Stimulated activated naive CD8-positive, alpha-beta T cell treated with anti-CD3 and anti-CD28 coated beads, Interleukin-15, Interleukin-2, amounts not matched to agents 100 ng/mL and 50 ng/mL, for 24 hours (primary cell): ENCODE results near the gene CDH13.

ENCODE experiments used
- H3K27ac Mint-ChIP-seq: one replicate; pipeline ENCODE4 v1.8.0; 2021; ENCODE audit warnings: mild to moderate bottlenecking, mixed read lengths
- H3K27me3 Mint-ChIP-seq: one replicate; pipeline ENCODE4 v1.8.0; 2021; ENCODE audit warnings: mixed read lengths
- H3K36me3 Mint-ChIP-seq: one replicate; pipeline ENCODE4 v1.8.0; 2021; ENCODE audit warnings: low read depth, mixed read lengths
- H3K4me1 Mint-ChIP-seq: one replicate; pipeline ENCODE4 v1.8.0; 2021; ENCODE audit warnings: low read depth, mixed read lengths
- H3K4me3 Mint-ChIP-seq: one replicate; pipeline ENCODE4 v1.8.0; 2021; ENCODE audit warnings: mild to moderate bottlenecking, mixed read lengths
- H3K9me3 Mint-ChIP-seq: one replicate; pipeline ENCODE4 v1.8.0; 2021; ENCODE audit warnings: mixed read lengths

CDH13 gene

GRCh38 chr16:82626791-82627261, at the start of gene CDH13:
Gene CDH13, plus strand, starts transcription at chr16:82626969.
- no peak within 1 kb of the TSS for H3K4me3 Mint-ChIP-seq
- H3K36me3 Mint-ChIP-seq: no peaks in the 10 kb centered on the region
- H3K4me1 Mint-ChIP-seq: no peaks in the 10 kb centered on the region

GRCh38 chr16:82580298-82580890, 46.4 kb upstream of the CDH13 start:
- no peaks in the 10 kb centered on the region for H3K27me3 Mint-ChIP-seq
- no peaks in the 10 kb centered on the region for H3K9me3 Mint-ChIP-seq
- no peak overlapping the region for H3K4me3 Mint-ChIP-seq

More at GRCh38 chr16:82626791-82627261, at the start of gene CDH13:
- Mint-ChIP-seq H3K9me3 (no peaks in the 10 kb centered on the region), H3K27me3 (peaks cover 67% of the 10 kb centered on the region), H3K27ac (no peak within 1 kb of the TSS)

GRCh38 chr16:82582975-82583374, 43.8 kb upstream of the CDH13 start:
- Mint-ChIP-seq H3K4me1 (no peaks in the 10 kb centered on the region), H3K27me3 (no peaks in the 10 kb centered on the region)

More at GRCh38 chr16:82580298-82580890, 46.4 kb upstream of the CDH13 start:
- Mint-ChIP-seq H3K27ac (no peak overlapping the region), H3K4me1 (no peaks in the 10 kb centered on the region), H3K36me3 (no peaks in the 10 kb centered on the region)

GRCh38 chr16:82583422-82583821, 43.3 kb upstream of the CDH13 start:
- no peaks in the 10 kb centered on the region for H3K27me3 Mint-ChIP-seq
- no peak overlapping the region for H3K27ac Mint-ChIP-seq
- no peaks in the 10 kb centered on the region for H3K4me1 Mint-ChIP-seq
- no peak overlapping the region for H3K4me3 Mint-ChIP-seq
- H3K9me3 Mint-ChIP-seq: no peaks in the 10 kb centered on the region
- no peaks in the 10 kb centered on the region for H3K36me3 Mint-ChIP-seq

More at GRCh38 chr16:82582975-82583374, 43.8 kb upstream of the CDH13 start:
- H3K4me3 Mint-ChIP-seq: no peak overlapping the region
- no peak overlapping the region for H3K27ac Mint-ChIP-seq
- H3K36me3 Mint-ChIP-seq: no peaks in the 10 kb centered on the region
- no peaks in the 10 kb centered on the region for H3K9me3 Mint-ChIP-seq

GRCh38 chr16:82584553-82585152, 42.1 kb upstream of the CDH13 start:
- H3K9me3 Mint-ChIP-seq: no peaks in the 10 kb centered on the region
- H3K4me3 Mint-ChIP-seq: no peak overlapping the region
- no peaks in the 10 kb centered on the region for H3K4me1 Mint-ChIP-seq
- H3K27ac Mint-ChIP-seq: no peak overlapping the region
- H3K27me3 Mint-ChIP-seq: no peaks in the 10 kb centered on the region
- no peaks in the 10 kb centered on the region for H3K36me3 Mint-ChIP-seq

- Mint-ChIP-seq H3K36me3 (no peaks in the 10 kb centered on the region), H3K27me3 (no peaks in the 10 kb centered on the region), H3K4me3 (no peak overlapping the region), H3K9me3 (no peaks in the 10 kb centered on the region), H3K27ac (no peak overlapping the region), H3K4me1 (no peaks in the 10 kb centered on the region)
Observed at GRCh38 chr16:82585675-82586074, 41.1 kb upstream of the CDH13 start.

- H3K4me3 Mint-ChIP-seq: no peak overlapping the region
- no peaks in the 10 kb centered on the region for H3K4me1 Mint-ChIP-seq
- H3K27me3 Mint-ChIP-seq: no peaks in the 10 kb centered on the region
- H3K27ac Mint-ChIP-seq: no peak overlapping the region
- H3K9me3 Mint-ChIP-seq: no peaks in the 10 kb centered on the region
- no peaks in the 10 kb centered on the region for H3K36me3 Mint-ChIP-seq
Observed at GRCh38 chr16:82586130-82586529, 40.6 kb upstream of the CDH13 start.

GRCh38 chr16:82587289-82587688, 39.5 kb upstream of the CDH13 start:
- no peaks in the 10 kb centered on the region for H3K27me3 Mint-ChIP-seq
- no peak overlapping the region for H3K4me3 Mint-ChIP-seq
- no peaks in the 10 kb centered on the region for H3K36me3 Mint-ChIP-seq
- H3K4me1 Mint-ChIP-seq: no peaks in the 10 kb centered on the region
- no peak overlapping the region for H3K27ac Mint-ChIP-seq
- H3K9me3 Mint-ChIP-seq: no peaks in the 10 kb centered on the region

GRCh38 chr16:82589407-82589806, 37.4 kb upstream of the CDH13 start:
- Mint-ChIP-seq H3K9me3 (no peaks in the 10 kb centered on the region), H3K36me3 (no peaks in the 10 kb centered on the region), H3K4me1 (no peaks in the 10 kb centered on the region), H3K27me3 (no peaks in the 10 kb centered on the region), H3K27ac (no peak overlapping the region), H3K4me3 (no peak overlapping the region)

- H3K36me3 Mint-ChIP-seq: no peaks in the 10 kb centered on the region
- no peak overlapping the region for H3K4me3 Mint-ChIP-seq
- no peak overlapping the region for H3K27ac Mint-ChIP-seq
- H3K9me3 Mint-ChIP-seq: peaks cover 6% of the 10 kb centered on the region
- H3K27me3 Mint-ChIP-seq: peaks cover 5% of the 10 kb centered on the region
- H3K4me1 Mint-ChIP-seq: no peaks in the 10 kb centered on the region
Observed at GRCh38 chr16:82594114-82594513, 32.7 kb upstream of the CDH13 start.

GRCh38 chr16:82598771-82599170, 28.0 kb upstream of the CDH13 start:
- no peak overlapping the region for H3K4me3 Mint-ChIP-seq
- peaks cover 5% of the 10 kb centered on the region for H3K27me3 Mint-ChIP-seq
- H3K4me1 Mint-ChIP-seq: no peaks in the 10 kb centered on the region
- H3K27ac Mint-ChIP-seq: no peak overlapping the region
- peaks cover 10% of the 10 kb centered on the region for H3K9me3 Mint-ChIP-seq
- no peaks in the 10 kb centered on the region for H3K36me3 Mint-ChIP-seq

GRCh38 chr16:82601989-82602640, 24.7 kb upstream of the CDH13 start:
- H3K9me3 Mint-ChIP-seq: peaks cover 7% of the 10 kb centered on the region
- no peak overlapping the region for H3K27ac Mint-ChIP-seq
- no peaks in the 10 kb centered on the region for H3K4me1 Mint-ChIP-seq
- H3K27me3 Mint-ChIP-seq: peaks cover 2% of the 10 kb centered on the region
- no peak overlapping the region for H3K4me3 Mint-ChIP-seq
- no peaks in the 10 kb centered on the region for H3K36me3 Mint-ChIP-seq

GRCh38 chr16:82603784-82604411, 22.9 kb upstream of the CDH13 start:
- H3K4me3 Mint-ChIP-seq: no peak overlapping the region
- H3K9me3 Mint-ChIP-seq: peaks cover 4% of the 10 kb centered on the region
- no peaks in the 10 kb centered on the region for H3K4me1 Mint-ChIP-seq
- no peaks in the 10 kb centered on the region for H3K27me3 Mint-ChIP-seq
- no peak overlapping the region for H3K27ac Mint-ChIP-seq
- H3K36me3 Mint-ChIP-seq: no peaks in the 10 kb centered on the region

- H3K36me3 Mint-ChIP-seq: no peaks in the 10 kb centered on the region
Observed at GRCh38 chr16:82605076-82605475, 21.7 kb upstream of the CDH13 start.

More at GRCh38 chr16:82605076-82605475, 21.7 kb upstream of the CDH13 start:
- H3K9me3 Mint-ChIP-seq: peaks cover 4% of the 10 kb centered on the region
- no peak overlapping the region for H3K27ac Mint-ChIP-seq
- H3K27me3 Mint-ChIP-seq: no peaks in the 10 kb centered on the region
- H3K4me1 Mint-ChIP-seq: no peaks in the 10 kb centered on the region
- H3K4me3 Mint-ChIP-seq: no peak overlapping the region
